Endothelial cell of umbilical vein (primary cell): ENCODE measurements around the gene LEUTX. TPM values are rescaled to one million over a fixed set of nuclear protein-coding genes. Genes with fewer than 3 reads are reported as not detected.

Experiments used
- BruUV-seq: library from RNA; stranded (reverse); fragments of 400-500 nt; replicated peaks from 2 replicates; lab custom pipeline; 2021; lab: Mats Ljungman, UMichigan
- CTCF ChIA-PET: fragments of 300-600, 350-600 bp; sonication (Branson Sonifier 250); formaldehyde crosslinking; loops from one replicate; lab custom pipeline; 2021; ENCODE audit warnings: antibody characterized with exemption, inconsistent platforms; lab: Charles Lee
- POLR2A ChIA-PET: fragments of 300-600, 350-600 bp; sonication (Branson Sonifier 250); formaldehyde crosslinking; loops from one replicate; lab custom pipeline; 2021; ENCODE audit warnings: antibody characterized with exemption, inconsistent platforms; lab: Charles Lee
- DNase-seq: peaks from one replicate; pipeline ENCODE4 v3.0.0-alpha.2; 2011; ENCODE audit warnings: low read depth, low spot score
- FAIRE-seq: peaks from 2 replicates; lab custom pipeline; 2011; peaks lifted over from hg19 to GRCh38; lab: Jason Lieb, UNC
- H2AFZ ChIP-seq: 2 replicates; pipeline ENCODE4 v1.6.0; 2012; ENCODE audit warnings: low read depth, low read length, control low read depth, inconsistent platforms
- H3K27ac ChIP-seq: 2 replicates; pipeline ENCODE4 v1.5.1; 2011; ENCODE audit warnings: low read depth, mild to moderate bottlenecking, control low read depth, low read length, moderate library complexity; ENCODE audit not compliant: insufficient read depth
- H3K27me3 ChIP-seq, 2 experiments: 2 replicates each; pipeline versions ENCODE4 v1.6.0 to v1.6.1; 2011; ENCODE audit warnings: low read length in 2 of 2, mixed read lengths in 1 of 2; ENCODE audit not compliant: control insufficient read depth in 2 of 2, insufficient read depth in 2 of 2
- H3K36me3 ChIP-seq, 2 experiments: 2 replicates in 1 of 2; 3 replicates in 1 of 2; pipeline ENCODE4 v1.5.1; 2011; ENCODE audit warnings: low read length in 2 of 2, mild to moderate bottlenecking in 1 of 2, moderate library complexity in 1 of 2; ENCODE audit not compliant: control insufficient read depth in 2 of 2, insufficient read depth in 2 of 2; ENCODE audit errors: extremely low read depth in 1 of 2
- H3K4me1 ChIP-seq: 3 replicates; pipeline ENCODE4 v1.5.1; 2011; ENCODE audit warnings: mild to moderate bottlenecking, low read length; ENCODE audit not compliant: control insufficient read depth, insufficient read depth; ENCODE audit errors: extremely low read depth
- H3K4me2 ChIP-seq: 2 replicates; pipeline ENCODE4 v1.6.1; 2011; ENCODE audit warnings: low read length, control low read depth, mixed read lengths; ENCODE audit not compliant: insufficient read depth
- H3K4me3 ChIP-seq, 3 experiments: fragments of 200-600 bp in 1 of 3; sonication (generic), shearing (Covaris generic) in 1 of 3; replicated peaks in 1 of 3; 2 replicates each; pipeline ENCODE4 v1.5.1; 2011 to 2016; ENCODE audit warnings: control low read depth in 3 of 3, low read length in 3 of 3, mild to moderate bottlenecking in 2 of 3, inconsistent platforms in 1 of 3, low read depth in 1 of 3, moderate library complexity in 1 of 3; ENCODE audit not compliant: insufficient read depth in 1 of 3
- H3K79me2 ChIP-seq: 2 replicates; pipeline ENCODE4 v1.6.0; 2012; ENCODE audit warnings: low read length, inconsistent platforms; ENCODE audit not compliant: control insufficient read depth, insufficient read depth
- H3K9ac ChIP-seq: replicated peaks from 2 replicates; pipeline ENCODE3; 2011; ENCODE audit warnings: low read length, control low read depth; ENCODE audit not compliant: insufficient read depth; ENCODE audit errors: extremely low read depth
- H3K9me1 ChIP-seq: replicated peaks from 3 replicates; pipeline ENCODE4 v1.6.0; 2011; ENCODE audit warnings: mild to moderate bottlenecking, low read length; ENCODE audit not compliant: control insufficient read depth, insufficient read depth; ENCODE audit errors: extremely low read depth
- H3K9me3 ChIP-seq: replicated peaks from 2 replicates; pipeline ENCODE4 v1.5.1; 2012; ENCODE audit warnings: low read length, inconsistent platforms; ENCODE audit not compliant: control insufficient read depth, insufficient read depth
- H4K20me1 ChIP-seq: replicated peaks from 2 replicates; pipeline ENCODE3; 2011; ENCODE audit warnings: mild to moderate bottlenecking, low read length; ENCODE audit not compliant: control insufficient read depth, insufficient read depth; ENCODE audit errors: extremely low read depth
- EZH2 ChIP-seq: IDR thresholded peaks from 2 replicates; pipeline ENCODE4 v1.6.1; 2012; ENCODE audit warnings: borderline replicate concordance, low read depth, mild to moderate bottlenecking, moderate library complexity, low read length, inconsistent platforms; ENCODE audit not compliant: severe bottlenecking
- FOS ChIP-seq: IDR thresholded peaks from 2 replicates; pipeline ENCODE4 v1.6.1; 2011; ENCODE audit warnings: mild to moderate bottlenecking, low read length, moderate library complexity, borderline replicate concordance; ENCODE audit not compliant: insufficient read depth
- JUN ChIP-seq: IDR thresholded peaks from 2 replicates; pipeline ENCODE4 v1.6.1; 2011; ENCODE audit warnings: borderline replicate concordance, low read depth; ENCODE audit not compliant: insufficient read length, insufficient read depth
- MAX ChIP-seq: IDR thresholded peaks from 2 replicates; pipeline ENCODE4 v1.6.1; 2011; ENCODE audit not compliant: insufficient read depth, insufficient read length
- MYC ChIP-seq: IDR thresholded peaks from one replicate; pipeline ENCODE4 v1.6.1; 2011; ENCODE audit warnings: mild to moderate bottlenecking, low read depth, low read length
- POLR2A ChIP-seq: IDR thresholded peaks from 2 replicates; pipeline ENCODE4 v1.6.1; 2012; ENCODE audit warnings: low read depth, mild to moderate bottlenecking, control low read depth, low read length
- POLR2AphosphoS5 ChIP-seq: IDR thresholded peaks from 2 replicates; pipeline ENCODE4 v1.6.1; 2012; ENCODE audit warnings: low read depth, mild to moderate bottlenecking, control low read depth, low read length, moderate library complexity; ENCODE audit not compliant: insufficient read depth
- dilution Hi-C: fragments of 300-500 bp; cut with MboI; formaldehyde crosslinking; loops from one replicate; pipeline ENCODE4 v1.15.0; 2019; ENCODE audit warnings: low sequenced_read_pairs; ENCODE audit not compliant: extremely low pct_ligation_motif_present
- intact Hi-C: fragments of 100-400 bp; cut with micrococcal nuclease; formaldehyde crosslinking; loops from one replicate; pipeline ENCODE4 v1.10.0; 2022
- polyA plus RNA-seq, 4 experiments: library from polyadenylated mRNA; depleted of rRNA in 3 of 4; stranded (reverse) in 3 of 4; unstranded in 1 of 4; fragments of >200 nt; gene quantifications; 2 replicates each; pipeline versions ENCODE4 v1.2.1 to v1.2.3, GENCODE V29; 2011 to 2012; ENCODE audit warnings: missing spikeins in 1 of 4
- total RNA-seq: library from RNA; stranded (reverse); gene quantifications from 2 replicates; pipeline ENCODE4 v1.2.3, GENCODE V29; 2021
- TF ChIP-seq, protein P1 (sequence below), 2 donors: IDR thresholded peaks; 1 replicate in 1 of 2; 2 replicates in 1 of 2; pipeline ENCODE4 v1.5.1; 2011; ENCODE audit warnings: low read length in 2 of 2, mild to moderate bottlenecking in 2 of 2, moderate library complexity in 2 of 2, control low read depth in 1 of 2, inconsistent platforms in 1 of 2, low read depth in 1 of 2; ENCODE audit not compliant: insufficient read depth in 1 of 2; ENCODE audit errors: extremely low read depth in 1 of 2

LEUTX gene
- total and polyA plus RNA-seq, 2 donors (not counting 3 experiments of a cell fraction or from before 2014, with no cell fraction given): not detected

GRCh38 chr19:39814595-39814994 lies 35.9 kb downstream of the LEUTX start:
- no peak for TF ChIP-seq FOS
- TF ChIP-seq POLR2A: no peak
- no peak for TF ChIP-seq MAX
- TF ChIP-seq JUN: no peak
- TF ChIP-seq POLR2AphosphoS5: no peak
- no peak for TF ChIP-seq MYC
- TF ChIP-seq EZH2: no peak
- TF ChIP-seq, protein P1, sequence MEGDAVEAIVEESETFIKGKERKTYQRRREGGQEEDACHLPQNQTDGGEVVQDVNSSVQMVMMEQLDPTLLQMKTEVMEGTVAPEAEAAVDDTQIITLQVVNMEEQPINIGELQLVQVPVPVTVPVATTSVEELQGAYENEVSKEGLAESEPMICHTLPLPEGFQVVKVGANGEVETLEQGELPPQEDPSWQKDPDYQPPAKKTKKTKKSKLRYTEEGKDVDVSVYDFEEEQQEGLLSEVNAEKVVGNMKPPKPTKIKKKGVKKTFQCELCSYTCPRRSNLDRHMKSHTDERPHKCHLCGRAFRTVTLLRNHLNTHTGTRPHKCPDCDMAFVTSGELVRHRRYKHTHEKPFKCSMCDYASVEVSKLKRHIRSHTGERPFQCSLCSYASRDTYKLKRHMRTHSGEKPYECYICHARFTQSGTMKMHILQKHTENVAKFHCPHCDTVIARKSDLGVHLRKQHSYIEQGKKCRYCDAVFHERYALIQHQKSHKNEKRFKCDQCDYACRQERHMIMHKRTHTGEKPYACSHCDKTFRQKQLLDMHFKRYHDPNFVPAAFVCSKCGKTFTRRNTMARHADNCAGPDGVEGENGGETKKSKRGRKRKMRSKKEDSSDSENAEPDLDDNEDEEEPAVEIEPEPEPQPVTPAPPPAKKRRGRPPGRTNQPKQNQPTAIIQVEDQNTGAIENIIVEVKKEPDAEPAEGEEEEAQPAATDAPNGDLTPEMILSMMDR (IDR thresholded peaks at IDR 0.05; ENCODE audit: extremely low read depth in 1 of 2, insufficient read depth in 1 of 2, low read depth in 1 of 2, low read length in 2 of 2): no peak
- no peaks in the 10 kb centered on the region for H3K9me1 ChIP-seq
- DNase-seq: no peak
- no peak overlapping the region for H3K4me3 ChIP-seq
- BruUV-seq: no TSS peak
- no peak overlapping the region for H3K27ac ChIP-seq
- no peak overlapping the region for H3K9ac ChIP-seq
- no peaks in the 10 kb centered on the region for H3K79me2 ChIP-seq
- no peaks in the 10 kb centered on the region for H3K4me1 ChIP-seq
- dilution Hi-C loops: no loop called here
- ChIA-PET CTCF (interaction anchor here (0.6 to 1.5 kb wide), 3 partner anchors 18 to 29 kb away, joined by 3 to 4 read pairs (median 3); no protein-coding TSS in a partner anchor), POLR2A (no interaction called here)
- FAIRE-seq: no peak
- H3K9me3 ChIP-seq: no peaks in the 10 kb centered on the region
- no peak overlapping the region for H3K4me2 ChIP-seq
- intact Hi-C loops: no loop called here
- H3K27me3 ChIP-seq: no peaks in the 10 kb centered on the region
- no peak overlapping the region for H2AFZ ChIP-seq
- H4K20me1 ChIP-seq: no peaks in the 10 kb centered on the region
- H3K36me3 ChIP-seq: no peaks in the 10 kb centered on the region
